Right lobe of liver (tissue), 6 donors: ENCODE measurements around the gene PBXIP1. TPM values are rescaled to one million over a fixed set of nuclear protein-coding genes. Genes with fewer than 3 reads are reported as not detected.

ENCODE experiments used
- ATAC-seq, 4 donors: fragments of 200-7000 bp; cut with Tn5 transposase; one replicate each; pipeline ENCODE4 v1.9.1; 2020; ENCODE audit warnings: mild to moderate bottlenecking in 4 of 4, moderate library complexity in 4 of 4
- DNase-seq, 3 donors: peaks; one replicate each; pipeline ENCODE4 v3.0.0-alpha.2; 2020
- H3K27ac ChIP-seq, 3 donors: fragments of 200-600 bp; one replicate each; pipeline ENCODE4 v1.8.0; 2022
- H3K27me3 ChIP-seq, 2 donors: fragments of 200-600 bp; one replicate each; pipeline ENCODE4 v1.8.0; 2022
- H3K36me3 ChIP-seq, 4 donors: fragments of 200-600 bp; sonication (generic) in 1 of 4; one replicate each; pipeline versions ENCODE4 v1.5.1 to v1.8.0; 2017 to 2022; ENCODE audit warnings: control low read depth in 1 of 4
- H3K4me1 ChIP-seq, 4 donors: fragments of 200-600 bp; sonication (generic) in 1 of 4; one replicate each; pipeline versions ENCODE4 v1.5.1 to v1.8.0; 2017 to 2022; ENCODE audit warnings: control low read depth in 1 of 4
- H3K4me3 ChIP-seq, 3 donors: fragments of 200-600 bp; one replicate each; pipeline ENCODE4 v1.8.0; 2022
- H3K9me3 ChIP-seq, 4 donors: fragments of 200-600 bp; sonication (generic) in 1 of 4; one replicate each; pipeline versions ENCODE4 v1.5.1 to v1.8.0; 2017 to 2022; ENCODE audit warnings: control low read depth in 1 of 4
- POLR2A ChIP-seq: fragments of 450-650 bp; IDR thresholded peaks from one replicate; pipeline ENCODE4 v1.6.1; 2017; ENCODE audit warnings: antibody characterized with exemption, mild to moderate bottlenecking
- WGBS: methylation state at CpG from one replicate; pipeline ENCODE4 v1.1.6; 2018; ENCODE audit warnings: low coverage, low lambda C conversion rate; ENCODE audit not compliant: insufficient coverage; ENCODE audit errors: missing lambda C conversion rate; 5-methylcytosine and 5-hydroxymethylcytosine counted together
- intact Hi-C, 2 donors: fragments of 100-400 bp; cut with DNase I; formaldehyde crosslinking; loops; one replicate each; pipeline versions ENCODE4 v1.11.2 to v1.14.1; 2022
- long read RNA-seq: library from polyadenylated mRNA; unstranded; transcript quantifications from one replicate; pipeline ENCODE4 v2.0.0, GENCODE V29; 2019
- total RNA-seq, 6 experiments: library from RNA; depleted of rRNA in 2 of 6; stranded (reverse); fragments of >200 nt in 2 of 6; fragmentation: NEBNext Ultra II Directional in 3 of 6; extraction: Animal tissue kit (Norgen Biotek cat#: 25700) in 3 of 6; gene quantifications; one replicate each; pipeline versions ENCODE4 v1.1.0 to v1.2.4, GENCODE V29; 2016 to 2023
- TF ChIP-seq, protein P1 (sequence below), 4 donors: fragments of 200-600 bp in 3 of 4; fragments of 450-650 bp in 1 of 4; IDR thresholded peaks; one replicate each; pipeline versions ENCODE4 v1.5.1 to v1.8.0; 2016 to 2022; ENCODE audit warnings: antibody characterized with exemption in 4 of 4, mild to moderate bottlenecking in 2 of 4
- donor health status: DM: no; HTN: yes; CAD: no.
- donor health status: DM: no; HTN: no; CAD: no.
- donor health status: DM: no; HTN: no; CAD: no.
- donor health status: DM: no; HTN: yes; CAD: no.
- donor health status: DM: no; HTN: yes; CAD: no.

PBXIP1 gene, protein sequence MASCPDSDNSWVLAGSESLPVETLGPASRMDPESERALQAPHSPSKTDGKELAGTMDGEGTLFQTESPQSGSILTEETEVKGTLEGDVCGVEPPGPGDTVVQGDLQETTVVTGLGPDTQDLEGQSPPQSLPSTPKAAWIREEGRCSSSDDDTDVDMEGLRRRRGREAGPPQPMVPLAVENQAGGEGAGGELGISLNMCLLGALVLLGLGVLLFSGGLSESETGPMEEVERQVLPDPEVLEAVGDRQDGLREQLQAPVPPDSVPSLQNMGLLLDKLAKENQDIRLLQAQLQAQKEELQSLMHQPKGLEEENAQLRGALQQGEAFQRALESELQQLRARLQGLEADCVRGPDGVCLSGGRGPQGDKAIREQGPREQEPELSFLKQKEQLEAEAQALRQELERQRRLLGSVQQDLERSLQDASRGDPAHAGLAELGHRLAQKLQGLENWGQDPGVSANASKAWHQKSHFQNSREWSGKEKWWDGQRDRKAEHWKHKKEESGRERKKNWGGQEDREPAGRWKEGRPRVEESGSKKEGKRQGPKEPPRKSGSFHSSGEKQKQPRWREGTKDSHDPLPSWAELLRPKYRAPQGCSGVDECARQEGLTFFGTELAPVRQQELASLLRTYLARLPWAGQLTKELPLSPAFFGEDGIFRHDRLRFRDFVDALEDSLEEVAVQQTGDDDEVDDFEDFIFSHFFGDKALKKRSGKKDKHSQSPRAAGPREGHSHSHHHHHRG
- 10 to 100 TPM; 16.7 to 25.9 (median 19.1) TPM for total RNA-seq
- long read RNA-seq, partial matches to known transcripts = 3 of 4 reads
- long read RNA-seq, other reads (novel, unspliced or antisense) = 0 of 4 reads

DNA sequence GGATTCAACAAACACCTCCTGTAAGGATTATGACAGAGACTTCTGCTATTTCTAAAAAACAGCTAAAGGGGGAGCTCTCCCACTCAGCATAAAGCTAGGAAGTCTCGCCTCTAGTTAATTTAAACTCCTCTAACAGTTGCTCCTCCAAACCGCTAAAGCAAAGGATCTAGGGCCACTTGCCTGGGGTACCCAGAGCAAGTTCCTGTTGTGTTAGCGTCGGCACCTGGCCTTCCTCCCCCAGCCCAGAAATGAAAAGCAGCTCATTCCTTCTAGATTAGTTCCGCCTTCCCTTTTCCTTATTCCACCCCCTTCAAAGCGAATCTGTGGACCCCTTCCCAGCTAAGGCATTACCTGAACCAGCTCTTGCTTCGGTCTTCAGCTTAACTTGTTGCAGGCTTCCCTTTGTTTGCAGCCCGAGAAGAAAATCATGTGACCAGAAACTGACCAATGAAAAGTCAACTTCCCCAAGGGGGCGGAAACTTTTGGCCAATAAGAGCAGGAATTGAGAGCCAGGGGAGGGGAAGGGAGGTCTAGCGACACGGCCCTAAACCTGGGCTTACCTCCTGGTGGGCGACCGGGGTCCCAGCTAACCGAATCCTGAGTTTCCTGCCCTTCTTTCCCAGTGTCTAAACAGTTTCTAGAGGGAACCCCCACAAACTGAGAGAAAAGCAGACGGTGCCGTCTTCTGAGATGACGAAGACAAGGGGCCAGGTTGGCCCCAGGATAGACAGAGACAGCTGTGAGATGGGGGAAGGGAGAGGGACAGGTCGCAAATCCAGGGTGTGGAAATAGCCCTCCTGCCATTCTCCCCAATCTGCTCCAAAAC is at the start of gene PBXIP1:
Gene PBXIP1 (minus strand): TSS at position 382 of the 826 bp plus-strand sequence. CDS start 2,378 bp downstream, outside the sequence.
- intact Hi-C loops = loop anchor here in 1 of 2 donors (10.0 kb wide), 1 partner anchor 99 kb away; the partner anchor contains the start of gene ADAM15
- peak; percentile 58 to 85 (median 59) for DNase-seq
- peak within 1 kb of the TSS; percentile 35 to 74 (median 60) for H3K27ac ChIP-seq
- peak within 1 kb of the TSS; percentile 35 to 66 (median 54) for H3K4me3 ChIP-seq
- H3K36me3 ChIP-seq = peaks cover 0 to 12% (median 2%) of the 10 kb centered on the region in 4 donors
- peaks cover 0 to 32% (median 4%) of the 10 kb centered on the region in 4 donors for H3K4me1 ChIP-seq
- ATAC-seq = peak; percentile 84 to 92 (median 86)
- TF ChIP-seq, protein P1, sequence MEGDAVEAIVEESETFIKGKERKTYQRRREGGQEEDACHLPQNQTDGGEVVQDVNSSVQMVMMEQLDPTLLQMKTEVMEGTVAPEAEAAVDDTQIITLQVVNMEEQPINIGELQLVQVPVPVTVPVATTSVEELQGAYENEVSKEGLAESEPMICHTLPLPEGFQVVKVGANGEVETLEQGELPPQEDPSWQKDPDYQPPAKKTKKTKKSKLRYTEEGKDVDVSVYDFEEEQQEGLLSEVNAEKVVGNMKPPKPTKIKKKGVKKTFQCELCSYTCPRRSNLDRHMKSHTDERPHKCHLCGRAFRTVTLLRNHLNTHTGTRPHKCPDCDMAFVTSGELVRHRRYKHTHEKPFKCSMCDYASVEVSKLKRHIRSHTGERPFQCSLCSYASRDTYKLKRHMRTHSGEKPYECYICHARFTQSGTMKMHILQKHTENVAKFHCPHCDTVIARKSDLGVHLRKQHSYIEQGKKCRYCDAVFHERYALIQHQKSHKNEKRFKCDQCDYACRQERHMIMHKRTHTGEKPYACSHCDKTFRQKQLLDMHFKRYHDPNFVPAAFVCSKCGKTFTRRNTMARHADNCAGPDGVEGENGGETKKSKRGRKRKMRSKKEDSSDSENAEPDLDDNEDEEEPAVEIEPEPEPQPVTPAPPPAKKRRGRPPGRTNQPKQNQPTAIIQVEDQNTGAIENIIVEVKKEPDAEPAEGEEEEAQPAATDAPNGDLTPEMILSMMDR (IDR thresholded peaks at IDR 0.05) = peak in 2 of 4 donors; percentile 11 to 30
- peak; percentile 15 for TF ChIP-seq POLR2A
- WGBS = 0% methylated on average over 18 of the region's 18 CpGs
- no peaks in the 10 kb centered on the region for H3K9me3 ChIP-seq
- no peaks in the 10 kb centered on the region for H3K27me3 ChIP-seq

DNA sequence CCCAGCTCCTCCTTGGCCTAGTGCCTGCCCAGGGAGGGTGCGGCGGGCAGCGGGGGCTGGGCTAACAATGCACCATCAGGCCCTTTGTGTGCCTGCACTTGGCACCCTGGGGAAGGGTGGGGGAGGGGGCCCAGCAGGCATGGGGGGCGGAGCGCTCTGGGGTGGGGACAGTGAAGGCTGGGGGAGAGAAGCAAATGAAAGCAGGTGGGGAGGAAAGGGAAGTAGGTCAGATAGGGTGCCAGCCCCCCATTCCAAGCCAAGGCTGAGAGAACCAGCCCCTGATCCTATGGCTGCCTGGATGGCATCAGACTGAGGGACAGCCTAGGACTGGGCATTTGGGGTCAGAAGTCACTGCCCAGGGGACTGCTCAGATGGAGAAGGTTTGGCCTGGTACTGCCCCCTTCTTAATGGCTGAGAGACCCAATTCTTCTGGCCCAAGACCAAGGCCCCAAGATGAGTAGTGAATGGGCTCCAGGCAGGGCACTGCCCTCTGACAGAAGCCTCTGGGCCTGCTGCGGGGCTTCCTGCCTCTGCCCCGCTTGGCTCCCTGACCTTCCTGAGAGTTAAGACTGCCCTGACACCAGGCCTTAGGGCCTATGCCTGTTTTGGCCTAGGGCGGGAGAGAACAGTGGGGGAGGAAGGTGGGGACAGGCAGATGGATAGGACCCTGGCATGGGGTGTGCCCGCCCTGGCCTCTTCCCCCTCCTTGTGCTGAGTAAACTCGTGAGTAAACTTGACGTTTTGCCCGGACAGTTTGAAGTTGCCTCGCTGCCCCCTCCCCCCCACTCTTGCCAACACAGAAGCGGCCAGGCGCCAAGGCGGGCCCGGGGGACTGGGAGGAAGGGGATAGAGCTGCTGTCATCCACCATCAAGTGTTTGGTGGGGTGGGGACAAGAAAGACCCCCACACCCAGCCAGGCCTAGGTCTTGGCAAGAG is 49.4 kb upstream of the PBXIP1 start:
- peak; percentile 80 to 95 (median 93) for DNase-seq
- H3K9me3 ChIP-seq = no peaks in the 10 kb centered on the region
- intact Hi-C loops = no loop called here
- H3K4me1 ChIP-seq = peaks cover 0 to 60% (median 26%) of the 10 kb centered on the region in 4 donors
- H3K36me3 ChIP-seq = no peaks in the 10 kb centered on the region
- peak; percentile 19 to 38 (median 38) for ATAC-seq
- H3K27me3 ChIP-seq = no peaks in the 10 kb centered on the region
- peak; percentile 40 for TF ChIP-seq POLR2A
- TF ChIP-seq, protein P1 (IDR thresholded peaks at IDR 0.05) = no peak
- H3K27ac ChIP-seq = peak overlapping the region; percentile 81 to 95 (median 94)
- 15% methylated on average over 2 of the region's 17 CpGs for WGBS
- peak overlapping the region; percentile 84 to 93 (median 91) for H3K4me3 ChIP-seq

DNA sequence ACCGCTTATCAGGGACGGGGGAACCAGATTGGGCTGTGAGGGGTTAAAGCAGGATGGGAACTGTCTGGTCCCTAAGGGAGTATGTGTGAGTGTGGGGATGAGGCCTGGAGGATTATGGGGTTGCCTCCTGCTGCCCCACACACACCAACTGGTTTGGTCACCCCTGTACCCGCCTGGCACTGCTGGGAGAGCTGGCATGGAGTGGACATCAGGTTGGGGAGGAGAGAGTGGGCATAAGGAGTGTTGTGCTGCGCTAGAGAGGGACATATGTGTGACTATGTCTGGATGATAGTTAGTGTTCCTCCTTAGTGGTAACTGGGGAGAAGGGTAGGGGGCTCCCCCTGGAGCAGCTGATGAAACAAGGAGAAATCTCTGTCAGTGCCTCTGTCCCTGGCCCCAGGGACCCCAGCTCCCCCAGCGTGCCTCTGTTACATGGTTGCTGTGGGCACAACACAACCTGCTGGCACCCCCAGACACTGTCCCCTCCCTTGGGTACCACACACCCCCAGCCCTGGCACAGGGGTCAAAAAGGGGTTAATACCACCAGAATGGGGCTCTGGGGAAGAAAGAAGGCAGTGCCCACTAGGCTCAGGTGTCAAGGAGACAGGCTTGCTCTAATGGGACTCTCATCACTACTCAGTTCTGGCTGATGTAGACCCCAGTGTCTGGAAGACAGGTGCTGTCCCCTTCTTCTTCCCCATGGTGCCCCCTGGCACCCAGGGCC is 48.6 kb upstream of the PBXIP1 start:
- TF ChIP-seq POLR2A = no peak
- TF ChIP-seq, protein P1 (IDR thresholded peaks at IDR 0.05) = no peak
- intact Hi-C loops = no loop called here
- H3K9me3 ChIP-seq = no peaks in the 10 kb centered on the region
- ATAC-seq (no peak), DNase-seq (peak in 2 of 3 donors; percentile 24 to 50)
- no peaks in the 10 kb centered on the region for H3K27me3 ChIP-seq
- H3K4me3 ChIP-seq = peak overlapping the region; percentile 84 to 93 (median 91)
- H3K36me3 ChIP-seq = no peaks in the 10 kb centered on the region
- H3K4me1 ChIP-seq = peaks cover 0 to 59% (median 29%) of the 10 kb centered on the region in 4 donors
- H3K27ac ChIP-seq = peak overlapping the region; percentile 81 to 95 (median 94)
- 18% methylated on average over 5 of the region's 5 CpGs for WGBS
